Chondrocyte (in vitro differentiated cells): ENCODE data around the gene GRIK4. TPM values are rescaled to one million over a fixed set of nuclear protein-coding genes. Genes with fewer than 3 reads are reported as not detected.

Experiments
- DNase-seq: peaks from one replicate; pipeline ENCODE4 v3.0.0; 2021; ENCODE audit warnings: mixed read lengths, low spot score
- H3K27ac Mint-ChIP-seq: one replicate; pipeline ENCODE4 v1.8.0; 2021; ENCODE audit warnings: mild to moderate bottlenecking, moderate library complexity, mixed read lengths; ENCODE audit not compliant: unreplicated experiment
- H3K27me3 Mint-ChIP-seq: 2 replicates; pipeline ENCODE4 v1.8.0; 2021; ENCODE audit warnings: low read depth, mixed read lengths
- H3K36me3 Mint-ChIP-seq: 2 replicates; pipeline ENCODE4 v1.8.0; 2021; ENCODE audit warnings: low read depth, mixed read lengths
- H3K4me1 Mint-ChIP-seq: 2 replicates; pipeline ENCODE4 v1.8.0; 2021; ENCODE audit warnings: low read depth, mild to moderate bottlenecking, mixed read lengths
- H3K4me3 Mint-ChIP-seq: one replicate; pipeline ENCODE4 v1.8.0; 2021; ENCODE audit warnings: mild to moderate bottlenecking, moderate library complexity, mixed read lengths; ENCODE audit not compliant: unreplicated experiment
- H3K9me3 Mint-ChIP-seq: 2 replicates; pipeline ENCODE4 v1.8.0; 2021; ENCODE audit warnings: low read depth, mixed read lengths
- total RNA-seq: library from RNA; stranded (reverse); gene quantifications from 3 replicates; pipeline ENCODE4 v1.2.1, GENCODE V29; 2021
- TF ChIP-seq, protein P1 (sequence below): fragments of 200-600 bp; sonication (generic); IDR thresholded peaks from 2 replicates; pipeline ENCODE4 v1.5.0; 2021; ENCODE audit warnings: antibody characterized with exemption, mild to moderate bottlenecking, moderate library complexity

The GRIK4 gene
- total RNA-seq, 1 donor from 2014 or later, result 0.37 TPM

GRCh38 chr11:120703358-120704152 lies 192.0 kb downstream of the GRIK4 start:
- peaks cover 1% of the 10 kb centered on the region for H3K36me3 Mint-ChIP-seq
- no peaks in the 10 kb centered on the region for H3K4me1 Mint-ChIP-seq
- H3K4me3 Mint-ChIP-seq, result no peak overlapping the region
- no peak overlapping the region for H3K27ac Mint-ChIP-seq
- peaks cover 28% of the 10 kb centered on the region for H3K9me3 Mint-ChIP-seq
- DNase-seq, result no peak
- TF ChIP-seq, protein P1, sequence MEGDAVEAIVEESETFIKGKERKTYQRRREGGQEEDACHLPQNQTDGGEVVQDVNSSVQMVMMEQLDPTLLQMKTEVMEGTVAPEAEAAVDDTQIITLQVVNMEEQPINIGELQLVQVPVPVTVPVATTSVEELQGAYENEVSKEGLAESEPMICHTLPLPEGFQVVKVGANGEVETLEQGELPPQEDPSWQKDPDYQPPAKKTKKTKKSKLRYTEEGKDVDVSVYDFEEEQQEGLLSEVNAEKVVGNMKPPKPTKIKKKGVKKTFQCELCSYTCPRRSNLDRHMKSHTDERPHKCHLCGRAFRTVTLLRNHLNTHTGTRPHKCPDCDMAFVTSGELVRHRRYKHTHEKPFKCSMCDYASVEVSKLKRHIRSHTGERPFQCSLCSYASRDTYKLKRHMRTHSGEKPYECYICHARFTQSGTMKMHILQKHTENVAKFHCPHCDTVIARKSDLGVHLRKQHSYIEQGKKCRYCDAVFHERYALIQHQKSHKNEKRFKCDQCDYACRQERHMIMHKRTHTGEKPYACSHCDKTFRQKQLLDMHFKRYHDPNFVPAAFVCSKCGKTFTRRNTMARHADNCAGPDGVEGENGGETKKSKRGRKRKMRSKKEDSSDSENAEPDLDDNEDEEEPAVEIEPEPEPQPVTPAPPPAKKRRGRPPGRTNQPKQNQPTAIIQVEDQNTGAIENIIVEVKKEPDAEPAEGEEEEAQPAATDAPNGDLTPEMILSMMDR, result no peak
- H3K27me3 Mint-ChIP-seq, result peaks cover 10% of the 10 kb centered on the region

- TF ChIP-seq, protein P1, result no peak
- DNase-seq, result no peak
- H3K27me3 Mint-ChIP-seq, result peaks cover 8% of the 10 kb centered on the region
- no peak overlapping the region for H3K4me3 Mint-ChIP-seq
- no peak overlapping the region for H3K27ac Mint-ChIP-seq
- no peaks in the 10 kb centered on the region for H3K4me1 Mint-ChIP-seq
- H3K36me3 Mint-ChIP-seq, result peaks cover 1% of the 10 kb centered on the region
- peaks cover 28% of the 10 kb centered on the region for H3K9me3 Mint-ChIP-seq
These were observed 192.8 kb downstream of the GRIK4 start for GRCh38 chr11:120704256-120704750.

GRCh38 chr11:120706257-120706656 lies 194.7 kb downstream of the GRIK4 start:
- TF ChIP-seq, protein P1, result no peak
- peaks cover 26% of the 10 kb centered on the region for H3K9me3 Mint-ChIP-seq
- H3K4me1 Mint-ChIP-seq, result peaks cover 14% of the 10 kb centered on the region
- no peak overlapping the region for H3K27ac Mint-ChIP-seq
- no peak overlapping the region for H3K4me3 Mint-ChIP-seq
- peaks cover 1% of the 10 kb centered on the region for H3K36me3 Mint-ChIP-seq
- DNase-seq, result no peak
- H3K27me3 Mint-ChIP-seq, result peaks cover 5% of the 10 kb centered on the region

GRCh38 chr11:120707098-120707497 lies 195.6 kb downstream of the GRIK4 start:
- TF ChIP-seq, protein P1, result no peak
- no peak for DNase-seq
- peaks cover 25% of the 10 kb centered on the region for H3K9me3 Mint-ChIP-seq
- peaks cover 3% of the 10 kb centered on the region for H3K27me3 Mint-ChIP-seq
- peaks cover 14% of the 10 kb centered on the region for H3K4me1 Mint-ChIP-seq
- no peak overlapping the region for H3K4me3 Mint-ChIP-seq
- H3K36me3 Mint-ChIP-seq, result peaks cover 1% of the 10 kb centered on the region
- H3K27ac Mint-ChIP-seq, result no peak overlapping the region

- H3K27ac Mint-ChIP-seq, result no peak overlapping the region
- peaks cover 4% of the 10 kb centered on the region for H3K27me3 Mint-ChIP-seq
- TF ChIP-seq, protein P1, result no peak
- peaks cover 1% of the 10 kb centered on the region for H3K36me3 Mint-ChIP-seq
- DNase-seq, result no peak
- H3K4me3 Mint-ChIP-seq, result no peak overlapping the region
- peaks cover 25% of the 10 kb centered on the region for H3K9me3 Mint-ChIP-seq
- peaks cover 15% of the 10 kb centered on the region for H3K4me1 Mint-ChIP-seq
These were observed 196.1 kb downstream of the GRIK4 start for GRCh38 chr11:120707663-120708062.
